SIG-M5 (cell line): ENCODE data around the gene TOR1B.
"Not testable (repeated sequence)": the region's sequence is repeated elsewhere in the genome, so short reads cannot be mapped to it uniquely, and the experiment has no call there.

ENCODE experiments used
- DNase-seq: peaks from one replicate; lab custom pipeline; 2025; lab: John Stamatoyannopoulos, UW

The TOR1B gene

GRCh38 chr9:129776938-129777768, 25.8 kb upstream of the TOR1B start:
- DNase-seq = peak; percentile 81

- DNase-seq = no peak
These were observed 25.2 kb upstream of the TOR1B start for GRCh38 chr9:129777769-129778130.

DNA sequence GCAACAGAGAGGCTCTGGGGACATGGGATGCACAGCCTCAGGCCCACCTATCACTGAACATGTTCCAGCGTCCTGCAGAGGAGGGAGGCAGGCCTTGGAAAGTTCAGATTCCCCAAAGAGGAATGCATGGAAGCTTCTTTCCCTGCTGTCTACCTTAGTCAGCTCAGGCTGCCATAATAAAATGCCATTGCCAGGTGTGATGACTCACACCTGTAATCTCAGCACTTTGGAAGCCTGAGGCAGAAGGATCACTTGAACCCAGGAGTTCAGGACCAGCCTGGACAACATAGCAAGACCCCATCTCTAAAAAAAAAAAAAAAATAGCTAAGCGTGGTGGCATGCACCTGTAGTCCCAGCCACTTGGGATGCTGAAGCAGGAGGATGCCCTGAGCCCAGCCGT, 24.5 kb upstream of the TOR1B start:
- no peak for DNase-seq

GRCh38 chr9:129779560-129780190, 23.3 kb upstream of the TOR1B start:
- no peak for DNase-seq

- DNase-seq = no peak
These were observed 21.9 kb upstream of the TOR1B start for GRCh38 chr9:129781131-129781530.

GRCh38 chr9:129781981-129782380, 21.0 kb upstream of the TOR1B start:
- DNase-seq = no peak

GRCh38 chr9:129783516-129784361, 19.2 kb upstream of the TOR1B start:
- no peak for DNase-seq

DNA sequence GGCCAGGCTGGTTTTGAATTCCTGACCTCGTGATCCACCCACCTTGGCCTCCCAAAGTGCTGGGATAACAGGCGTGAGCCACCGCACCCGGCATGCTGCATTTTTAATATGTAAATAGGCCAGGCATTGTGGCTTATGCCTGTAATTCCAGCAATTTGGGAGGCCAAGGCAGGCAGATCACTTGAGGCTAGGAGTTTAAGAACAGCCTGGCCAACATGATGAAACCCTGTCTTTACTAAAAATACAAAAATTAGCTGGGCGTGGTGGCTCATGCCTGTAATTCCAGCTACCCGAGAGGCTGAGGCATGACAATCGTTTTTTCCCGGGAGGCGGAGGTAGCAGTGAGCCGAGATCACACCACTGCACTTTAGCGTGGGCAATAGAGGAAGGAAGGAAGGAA, 18.0 kb upstream of the TOR1B start:
- not testable (repeated sequence) for DNase-seq

- no peak for DNase-seq
These were observed 17.1 kb upstream of the TOR1B start for GRCh38 chr9:129785866-129786265.

- no peak for DNase-seq
These were observed 16.5 kb upstream of the TOR1B start for GRCh38 chr9:129786481-129786880.

DNA sequence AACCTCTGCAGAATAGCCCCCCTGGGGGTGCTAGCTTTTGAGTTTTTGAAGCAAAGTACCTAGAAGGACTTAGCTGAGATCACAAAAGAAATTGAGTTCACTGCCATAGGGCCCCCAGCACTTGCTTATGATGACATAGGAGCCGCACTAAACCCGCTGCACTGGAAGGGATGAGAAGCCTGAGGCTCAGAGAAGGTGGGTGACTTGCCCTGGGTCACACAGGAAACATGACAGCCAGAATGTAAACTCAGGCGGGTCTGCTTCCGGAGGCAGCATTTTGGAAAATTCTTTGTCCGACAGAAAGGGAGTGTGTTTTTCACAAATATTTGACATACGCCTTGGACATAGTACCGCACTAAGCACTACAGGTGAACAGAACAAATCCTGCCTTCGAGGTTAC, 8.4 kb upstream of the TOR1B start:
- DNase-seq = no peak

- DNase-seq = not testable (repeated sequence)
These were observed 7.0 kb upstream of the TOR1B start for GRCh38 chr9:129796029-129796428.

GRCh38 chr9:129798973-129799372, 4.0 kb upstream of the TOR1B start:
- no peak for DNase-seq

DNA sequence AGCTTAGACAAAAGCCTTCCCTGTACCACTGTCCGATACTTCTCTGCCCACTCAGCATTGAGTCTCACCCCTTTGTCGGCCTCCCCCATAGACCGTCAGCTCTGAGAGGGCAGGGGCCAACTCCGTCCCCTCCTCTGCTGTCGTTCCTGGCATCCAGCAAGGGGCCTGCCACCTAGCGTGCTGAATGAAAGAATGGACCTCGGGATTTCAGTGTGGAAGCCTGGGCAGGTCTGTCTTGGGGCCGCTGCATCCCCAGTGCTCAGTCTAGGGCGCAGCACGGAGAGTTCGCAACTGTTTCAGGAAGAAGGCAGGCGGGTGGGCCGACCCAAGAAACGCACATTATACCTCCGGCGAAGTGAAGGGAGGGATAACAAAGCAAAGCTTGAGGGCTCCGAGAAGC, 1.5 kb upstream of the TOR1B start:
- DNase-seq = no peak

DNA sequence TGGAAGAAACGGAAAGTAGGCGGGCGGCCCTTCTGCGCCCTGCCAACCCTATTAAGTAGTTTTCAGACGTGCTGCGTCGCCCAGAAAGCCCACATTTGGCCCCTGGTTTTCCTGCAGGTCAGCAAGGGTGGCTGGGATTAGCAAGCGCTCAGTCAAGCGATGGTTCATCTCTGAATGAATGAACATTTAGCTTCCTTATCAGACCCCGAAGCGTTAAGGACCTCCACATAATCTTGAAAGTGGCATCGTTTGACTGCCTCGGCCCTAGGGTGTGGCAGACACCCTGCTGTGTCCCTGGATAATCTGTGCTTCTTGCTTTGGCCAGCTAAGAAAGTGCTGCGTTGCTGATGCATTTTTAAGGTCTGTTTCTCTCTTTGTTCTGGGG, 684 bp downstream of the TOR1B start:
- no peak for DNase-seq

DNA sequence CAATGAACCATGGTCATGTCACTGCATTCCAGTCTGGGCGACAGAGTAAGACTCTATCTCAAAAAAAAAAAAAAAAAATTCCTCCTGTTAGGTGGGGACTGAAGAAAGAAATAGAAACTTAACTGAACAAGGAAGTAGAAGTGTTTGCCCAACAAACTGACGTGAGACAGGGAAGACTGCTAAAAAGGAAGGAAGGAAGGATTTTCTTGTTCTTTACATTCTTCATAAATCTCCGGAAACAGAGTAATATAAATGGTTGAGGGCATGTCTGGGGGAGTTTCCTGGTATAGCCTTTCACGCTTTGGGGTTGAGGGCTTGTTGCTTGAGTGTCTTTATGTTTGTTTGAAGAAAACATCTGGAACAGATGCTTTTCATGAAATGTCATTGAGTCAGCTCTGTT, 3.1 kb downstream of the TOR1B start:
- no peak for DNase-seq

GRCh38 chr9:129809346-129809745, 6.4 kb downstream of the TOR1B start:
- DNase-seq = no peak

- DNase-seq = no peak
These were observed 7.1 kb downstream of the TOR1B start for GRCh38 chr9:129810116-129810515.

DNA sequence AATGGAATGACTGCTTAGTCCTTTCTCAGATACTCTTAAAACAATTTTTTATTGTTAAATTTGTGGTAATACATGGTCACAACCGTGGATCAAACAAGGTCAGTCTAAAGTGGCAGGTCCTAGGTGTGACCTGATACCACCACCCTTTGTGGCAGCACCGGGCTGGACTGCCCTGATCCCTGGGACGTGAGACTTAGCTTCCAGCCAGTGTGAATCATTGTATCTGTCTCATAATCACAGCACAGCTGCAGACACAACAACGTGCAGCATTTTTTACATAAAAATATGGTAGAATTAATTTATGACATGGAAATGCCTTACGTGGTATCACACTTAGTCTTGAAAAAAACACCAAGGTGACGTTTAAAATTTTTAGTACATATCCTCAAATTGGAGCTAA, 7.8 kb downstream of the TOR1B start:
- no peak for DNase-seq

GRCh38 chr9:129811967-129812363, 9.0 kb downstream of the TOR1B start:
- DNase-seq = no peak

GRCh38 chr9:129812385-129812784, 9.4 kb downstream of the TOR1B start:
- DNase-seq = no peak

DNA sequence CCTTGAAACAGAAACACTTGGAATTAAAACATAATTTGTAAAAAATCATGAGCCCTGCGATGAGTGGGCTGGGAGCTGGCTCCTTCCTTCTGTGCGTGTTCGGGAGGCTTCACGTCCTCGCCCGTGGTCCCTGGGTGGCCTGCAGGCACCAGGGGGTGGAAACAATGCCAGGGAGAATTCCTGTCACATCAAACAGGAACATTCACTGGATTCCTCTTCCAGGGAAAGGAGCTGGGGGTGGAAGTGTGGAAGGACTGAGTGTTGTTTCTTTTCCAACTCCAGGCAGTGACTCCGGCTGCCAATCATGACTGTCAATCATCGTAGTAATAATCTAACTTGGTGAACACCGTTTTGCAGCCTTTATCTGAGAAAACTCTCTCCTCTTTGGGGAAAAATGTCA, 10.7 kb downstream of the TOR1B start:
- DNase-seq = no peak
